Measurements from ENCODE around the gene SOX14.

DNA sequence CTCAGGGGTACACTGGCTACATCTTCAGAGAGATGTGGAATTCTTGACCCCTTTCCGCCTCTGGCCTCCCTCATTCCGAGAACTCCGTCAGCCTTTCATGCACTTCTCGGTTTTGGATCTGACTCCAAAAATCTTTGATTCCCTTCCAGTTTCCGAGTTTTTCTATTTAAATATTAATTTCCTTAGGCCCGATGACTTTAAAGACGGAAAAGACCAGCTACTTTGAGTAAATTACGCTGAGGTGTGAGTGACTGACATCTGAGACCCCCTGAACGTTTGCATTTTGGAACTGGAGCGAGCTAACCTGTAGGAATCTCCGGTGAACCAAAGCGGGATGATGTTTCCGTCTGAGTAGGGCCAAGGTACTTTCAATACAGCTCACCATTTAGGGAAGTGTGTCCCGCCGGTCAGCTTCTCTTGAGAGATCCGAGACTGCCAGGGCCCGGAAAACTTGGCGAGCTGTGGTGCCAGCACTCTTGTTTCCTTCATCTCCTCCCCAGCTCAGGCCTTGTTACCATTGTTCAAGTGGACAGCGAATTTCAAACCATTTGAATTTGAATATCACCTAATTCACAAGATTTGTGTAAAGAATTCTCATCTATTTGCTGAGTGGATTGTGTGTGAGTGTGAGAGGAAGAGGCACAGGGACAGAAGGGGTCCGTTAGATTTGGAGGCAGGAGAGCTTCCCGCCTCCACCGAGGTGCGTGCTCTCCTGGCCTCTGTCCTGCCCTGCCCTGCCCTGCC lies 5.4 kb downstream of the SOX14 start:
- TF ChIP-seq, protein P1, sequence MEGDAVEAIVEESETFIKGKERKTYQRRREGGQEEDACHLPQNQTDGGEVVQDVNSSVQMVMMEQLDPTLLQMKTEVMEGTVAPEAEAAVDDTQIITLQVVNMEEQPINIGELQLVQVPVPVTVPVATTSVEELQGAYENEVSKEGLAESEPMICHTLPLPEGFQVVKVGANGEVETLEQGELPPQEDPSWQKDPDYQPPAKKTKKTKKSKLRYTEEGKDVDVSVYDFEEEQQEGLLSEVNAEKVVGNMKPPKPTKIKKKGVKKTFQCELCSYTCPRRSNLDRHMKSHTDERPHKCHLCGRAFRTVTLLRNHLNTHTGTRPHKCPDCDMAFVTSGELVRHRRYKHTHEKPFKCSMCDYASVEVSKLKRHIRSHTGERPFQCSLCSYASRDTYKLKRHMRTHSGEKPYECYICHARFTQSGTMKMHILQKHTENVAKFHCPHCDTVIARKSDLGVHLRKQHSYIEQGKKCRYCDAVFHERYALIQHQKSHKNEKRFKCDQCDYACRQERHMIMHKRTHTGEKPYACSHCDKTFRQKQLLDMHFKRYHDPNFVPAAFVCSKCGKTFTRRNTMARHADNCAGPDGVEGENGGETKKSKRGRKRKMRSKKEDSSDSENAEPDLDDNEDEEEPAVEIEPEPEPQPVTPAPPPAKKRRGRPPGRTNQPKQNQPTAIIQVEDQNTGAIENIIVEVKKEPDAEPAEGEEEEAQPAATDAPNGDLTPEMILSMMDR (IDR thresholded peaks at IDR 0.05), result no peak
- no peak for TF ChIP-seq POLR2A (IDR thresholded peaks at IDR 0.05)
